ENCODE results near the gene PLEKHA8.

- TF ChIP-seq REST (IDR thresholded peaks at IDR 0.05; ENCODE audit: insufficient read depth in 1 of 2, low read depth in 2 of 2, low read length in 2 of 2): no peak
- no peak for TF ChIP-seq POLR2AphosphoS5 (IDR thresholded peaks at IDR 0.05; ENCODE audit: low read depth, low read length)
- no peak for TF ChIP-seq TAF1 (IDR thresholded peaks at IDR 0.05; ENCODE audit: borderline replicate concordance, insufficient read depth, low read length)
- TF ChIP-seq SIN3A (IDR thresholded peaks at IDR 0.05; ENCODE audit: borderline replicate concordance, insufficient read depth, low read length): no peak
These were observed 148.4 kb downstream of the PLEKHA8 start for GRCh38 chr7:30176463-30177109.
